Measurements from ENCODE around the gene KLHL1. TPM values are rescaled to one million over a fixed set of nuclear protein-coding genes. Genes with fewer than 3 reads are reported as not detected.

Gene KLHL1
- polyA plus RNA-seq, 1 donor from 2014 or later = 15.5 TPM

GRCh38 chr13:69776937-69777336, 331.3 kb downstream of the KLHL1 start:
- TF ChIP-seq EZH2 (IDR thresholded peaks at IDR 0.05; ENCODE audit: borderline replicate concordance, insufficient read depth, low read length, poor library complexity, severe bottlenecking) (no peak), POLR2AphosphoS5 (IDR thresholded peaks at IDR 0.05) (no peak), EP300 (conservative IDR thresholded peaks at IDR 0.05; ENCODE audit: poor library complexity, severe bottlenecking) (no peak), CTCF (IDR thresholded peaks at IDR 0.05; ENCODE audit: poor library complexity, severe bottlenecking) (no peak), RAD21 (conservative IDR thresholded peaks at IDR 0.05) (no peak), MXI1 (conservative IDR thresholded peaks at IDR 0.05; ENCODE audit: poor library complexity, severe bottlenecking) (no peak), TAF1 (IDR thresholded peaks at IDR 0.05; ENCODE audit: low read depth) (no peak)
- TF ChIP-seq, protein P1, sequence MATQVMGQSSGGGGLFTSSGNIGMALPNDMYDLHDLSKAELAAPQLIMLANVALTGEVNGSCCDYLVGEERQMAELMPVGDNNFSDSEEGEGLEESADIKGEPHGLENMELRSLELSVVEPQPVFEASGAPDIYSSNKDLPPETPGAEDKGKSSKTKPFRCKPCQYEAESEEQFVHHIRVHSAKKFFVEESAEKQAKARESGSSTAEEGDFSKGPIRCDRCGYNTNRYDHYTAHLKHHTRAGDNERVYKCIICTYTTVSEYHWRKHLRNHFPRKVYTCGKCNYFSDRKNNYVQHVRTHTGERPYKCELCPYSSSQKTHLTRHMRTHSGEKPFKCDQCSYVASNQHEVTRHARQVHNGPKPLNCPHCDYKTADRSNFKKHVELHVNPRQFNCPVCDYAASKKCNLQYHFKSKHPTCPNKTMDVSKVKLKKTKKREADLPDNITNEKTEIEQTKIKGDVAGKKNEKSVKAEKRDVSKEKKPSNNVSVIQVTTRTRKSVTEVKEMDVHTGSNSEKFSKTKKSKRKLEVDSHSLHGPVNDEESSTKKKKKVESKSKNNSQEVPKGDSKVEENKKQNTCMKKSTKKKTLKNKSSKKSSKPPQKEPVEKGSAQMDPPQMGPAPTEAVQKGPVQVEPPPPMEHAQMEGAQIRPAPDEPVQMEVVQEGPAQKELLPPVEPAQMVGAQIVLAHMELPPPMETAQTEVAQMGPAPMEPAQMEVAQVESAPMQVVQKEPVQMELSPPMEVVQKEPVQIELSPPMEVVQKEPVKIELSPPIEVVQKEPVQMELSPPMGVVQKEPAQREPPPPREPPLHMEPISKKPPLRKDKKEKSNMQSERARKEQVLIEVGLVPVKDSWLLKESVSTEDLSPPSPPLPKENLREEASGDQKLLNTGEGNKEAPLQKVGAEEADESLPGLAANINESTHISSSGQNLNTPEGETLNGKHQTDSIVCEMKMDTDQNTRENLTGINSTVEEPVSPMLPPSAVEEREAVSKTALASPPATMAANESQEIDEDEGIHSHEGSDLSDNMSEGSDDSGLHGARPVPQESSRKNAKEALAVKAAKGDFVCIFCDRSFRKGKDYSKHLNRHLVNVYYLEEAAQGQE (IDR thresholded peaks at IDR 0.05; ENCODE audit: borderline replicate concordance) = no peak
- Histone ChIP-seq H3K9me3 (ENCODE audit: low read length) (no peaks in the 10 kb centered on the region), H3K27ac (ENCODE audit: low read length) (no peak overlapping the region), H3K79me2 (replicated peaks; ENCODE audit: insufficient read depth, low read length) (no peaks in the 10 kb centered on the region), H3K4me3 (ENCODE audit: low read length) (no peak overlapping the region), H3K36me3 (ENCODE audit: insufficient read depth, low read length) (no peaks in the 10 kb centered on the region), H2AFZ (ENCODE audit: low read depth, low read length) (no peak overlapping the region), H3K4me2 (ENCODE audit: low read length) (no peak overlapping the region), H3K9me2 (ENCODE audit: insufficient read depth, low read length) (no peaks in the 10 kb centered on the region), H3F3A (ENCODE audit: insufficient read depth, low read length, poor library complexity, severe bottlenecking) (no peaks in the 10 kb centered on the region), H4K20me1 (ENCODE audit: insufficient read depth) (no peaks in the 10 kb centered on the region), H3K9ac (ENCODE audit: low read length) (no peak overlapping the region), H3K27me3 (ENCODE audit: insufficient read depth, low read depth, low read length) (no peaks in the 10 kb centered on the region)

- Histone ChIP-seq H3K36me3 (ENCODE audit: insufficient read depth, low read length) (no peaks in the 10 kb centered on the region), H3F3A (ENCODE audit: insufficient read depth, low read length, poor library complexity, severe bottlenecking) (no peaks in the 10 kb centered on the region), H3K9me2 (ENCODE audit: insufficient read depth, low read length) (no peaks in the 10 kb centered on the region), H2AFZ (ENCODE audit: low read depth, low read length) (no peak overlapping the region), H3K79me2 (replicated peaks; ENCODE audit: insufficient read depth, low read length) (no peaks in the 10 kb centered on the region), H3K9me3 (ENCODE audit: low read length) (no peaks in the 10 kb centered on the region), H3K4me2 (ENCODE audit: low read length) (no peak overlapping the region), H3K9ac (ENCODE audit: low read length) (no peak overlapping the region), H4K20me1 (ENCODE audit: insufficient read depth) (no peaks in the 10 kb centered on the region), H3K4me3 (ENCODE audit: low read length) (no peak overlapping the region), H3K27me3 (ENCODE audit: insufficient read depth, low read depth, low read length) (no peaks in the 10 kb centered on the region), H3K27ac (ENCODE audit: low read length) (no peak overlapping the region)
- TF ChIP-seq TAF1 (IDR thresholded peaks at IDR 0.05; ENCODE audit: low read depth) (no peak), RAD21 (conservative IDR thresholded peaks at IDR 0.05) (no peak), SMC3 (conservative IDR thresholded peaks at IDR 0.05; ENCODE audit: poor library complexity) (no peak), EZH2 (IDR thresholded peaks at IDR 0.05; ENCODE audit: borderline replicate concordance, insufficient read depth, low read length, poor library complexity, severe bottlenecking) (no peak), CTCF (IDR thresholded peaks at IDR 0.05; ENCODE audit: poor library complexity, severe bottlenecking) (no peak), EP300 (conservative IDR thresholded peaks at IDR 0.05; ENCODE audit: poor library complexity, severe bottlenecking) (no peak), POLR2AphosphoS5 (IDR thresholded peaks at IDR 0.05) (no peak), MXI1 (conservative IDR thresholded peaks at IDR 0.05; ENCODE audit: poor library complexity, severe bottlenecking) (no peak)
- TF ChIP-seq, protein P1 (IDR thresholded peaks at IDR 0.05; ENCODE audit: borderline replicate concordance) = no peak
These were observed 338.6 kb downstream of the KLHL1 start for GRCh38 chr13:69769608-69770007.

Data from neural cell (in vitro differentiated cells).